Adipose tissue (tissue), 3 donors: Measurements from ENCODE around the gene FN3KRP. TPM values are rescaled to one million over a fixed set of nuclear protein-coding genes. Genes with fewer than 3 reads are reported as not detected.
"Not testable (repeated sequence)": the region's sequence is repeated elsewhere in the genome, so short reads cannot be mapped to it uniquely, and the experiment has no call there.

Source experiments
- H3K27ac ChIP-seq: one replicate; pipeline ENCODE4 v1.5.1; 2013; ENCODE audit warnings: low read depth, low read length
- WGBS, 3 donors: extraction: QIAGEN DNeasy Blood & Tissue Kit; methylation state at CpG; one replicate each; pipeline ENCODE4 v1.1.7; 2013; 5-methylcytosine and 5-hydroxymethylcytosine counted together
- polyA plus RNA-seq, 3 donors: library from polyadenylated mRNA; stranded (reverse); fragments of 200-250 nt; gene quantifications; one replicate each; pipeline ENCODE4 v1.2.3, GENCODE V29; 2013
- donor health status: healthy with polysubstance abuse.
- donor health status: Bipolar disorder and iron deficiency.
- donor health status: healthy.

FN3KRP gene
- polyA plus RNA-seq, 3 donors: 16.3 to 23.3 (median 22.4) TPM

GRCh38 chr17:82729479-82730260 lies 13.2 kb downstream of the FN3KRP start:
- H3K27ac ChIP-seq: no peak overlapping the region
- WGBS, 3 donors: 87 to 90% (median 87%) methylated on average over 47 to 48 of the region's 48 CpGs

- 93 to 95% (median 94%) methylated on average over 12 to 13 of the region's 13 CpGs for WGBS, 3 donors
- H3K27ac ChIP-seq: no peak overlapping the region
Observed at GRCh38 chr17:82732118-82732743, 15.7 kb downstream of the FN3KRP start.

GRCh38 chr17:82734987-82735866 lies 18.7 kb downstream of the FN3KRP start, which contains the start of gene FN3K:
TSS of gene FN3K (plus strand) at chr17:82735615. CDS start at chr17:82735637, 22 bp downstream.
- 2 to 4% (median 4%) methylated on average over 75 to 101 of the region's 101 CpGs for WGBS, 3 donors
- H3K27ac ChIP-seq: no peak within 1 kb of the TSS

GRCh38 chr17:82736511-82737185 lies 20.1 kb downstream of the FN3KRP start:
- no peak overlapping the region for H3K27ac ChIP-seq
- WGBS, 3 donors: 75 to 91% (median 91%) methylated on average over 17 to 18 of the region's 18 CpGs

- WGBS, 3 donors: 58 to 80% (median 74%) methylated on average over 26 of the region's 26 CpGs
- no peak overlapping the region for H3K27ac ChIP-seq
Observed at GRCh38 chr17:82737967-82738877, 21.7 kb downstream of the FN3KRP start.

GRCh38 chr17:82740906-82741759 lies 24.6 kb downstream of the FN3KRP start:
- H3K27ac ChIP-seq: no peak overlapping the region
- 96 to 98% (median 96%) methylated on average over 10 of the region's 10 CpGs for WGBS, 3 donors

- H3K27ac ChIP-seq: no peak overlapping the region
- WGBS, 3 donors: 91 to 93% (median 93%) methylated on average over 16 of the region's 16 CpGs
Observed at GRCh38 chr17:82743344-82744219, 27.1 kb downstream of the FN3KRP start.

- WGBS, 3 donors: 73 to 77% (median 73%) methylated on average over 7 of the region's 7 CpGs
- H3K27ac ChIP-seq: not testable (repeated sequence)
Observed at GRCh38 chr17:82744736-82745135, 28.2 kb downstream of the FN3KRP start.

GRCh38 chr17:82745524-82745923 lies 29.0 kb downstream of the FN3KRP start:
- 60 to 84% (median 81%) methylated on average over 8 of the region's 8 CpGs for WGBS, 3 donors
- no peak overlapping the region for H3K27ac ChIP-seq

- H3K27ac ChIP-seq: no peak overlapping the region
- 88 to 97% (median 96%) methylated on average over 16 of the region's 16 CpGs for WGBS, 3 donors
Observed at GRCh38 chr17:82748756-82749155, 32.2 kb downstream of the FN3KRP start.

- no peak overlapping the region for H3K27ac ChIP-seq
- 64 to 71% (median 67%) methylated on average over 34 to 40 of the region's 40 CpGs for WGBS, 3 donors
Observed at GRCh38 chr17:82750241-82750908, 33.9 kb downstream of the FN3KRP start.

GRCh38 chr17:82751171-82751570 lies 34.7 kb downstream of the FN3KRP start:
- 0 to 2% (median 0%) methylated on average over 19 to 55 of the region's 56 CpGs for WGBS, 3 donors
- H3K27ac ChIP-seq: no peak overlapping the region

- no peak within 1 kb of the TSS for H3K27ac ChIP-seq
- 0 to 1% (median 1%) methylated on average over 54 to 109 of the region's 114 CpGs for WGBS, 3 donors
Observed at GRCh38 chr17:82751571-82752370, 35.3 kb downstream of the FN3KRP start, which contains the start of gene TBCD. TSS of gene TBCD (plus strand) at chr17:82752065. CDS start at chr17:82752194, 129 bp downstream.
